ENCODE results near the gene UBXN7. TPM values are rescaled to one million over a fixed set of nuclear protein-coding genes. Genes with fewer than 3 reads are reported as not detected.

The UBXN7 gene
- total and polyA plus RNA-seq, 2 donors (not counting 3 experiments of a cell fraction or from before 2014, with no cell fraction given) = 9.9 to 57.0 TPM

DNA sequence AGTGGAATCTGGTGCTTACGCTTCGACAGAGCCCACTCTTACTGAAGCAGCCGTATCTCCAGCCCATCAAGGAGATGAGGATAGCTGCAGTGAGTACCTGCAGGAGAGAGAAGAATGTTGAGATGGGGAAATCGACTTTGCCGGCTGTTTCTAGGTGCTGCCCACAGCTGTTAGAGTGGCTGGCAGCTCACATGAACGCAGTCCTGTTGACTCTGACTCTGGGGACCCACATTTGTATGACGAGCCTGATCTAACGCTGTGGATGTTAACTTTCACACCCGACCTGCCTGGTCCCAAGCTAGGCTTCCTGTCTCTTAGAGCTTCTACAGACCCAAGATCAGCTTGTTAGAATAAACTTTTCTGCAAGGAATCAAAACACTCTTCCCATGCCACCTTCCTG is 105.3 kb downstream of the UBXN7 start:
- ChIA-PET CTCF (no interaction called here), POLR2A (no interaction called here)
- dilution Hi-C loops (cut with MboI; ENCODE audit: extremely low pct_ligation_motif_present, low sequenced_read_pairs) = no loop called here
- TF ChIP-seq POLR2AphosphoS5 (IDR thresholded peaks at IDR 0.05; ENCODE audit: insufficient read depth, low read depth, low read length) (no peak), JUN (IDR thresholded peaks at IDR 0.05; ENCODE audit: borderline replicate concordance, insufficient read depth, insufficient read length, low read depth) (no peak), GATA2 (IDR thresholded peaks at IDR 0.05; ENCODE audit: insufficient read depth, insufficient read length, low read depth, low read length) (no peak), POLR2A (IDR thresholded peaks at IDR 0.05; ENCODE audit: low read depth, low read length) (no peak), MYC (IDR thresholded peaks at IDR 0.05; ENCODE audit: low read depth, low read length) (no peak), EZH2 (IDR thresholded peaks at IDR 0.05; ENCODE audit: borderline replicate concordance, low read depth, low read length, severe bottlenecking) (no peak), FOS (IDR thresholded peaks at IDR 0.05; ENCODE audit: borderline replicate concordance, insufficient read depth, low read length) (no peak)
- TF ChIP-seq, protein P1, sequence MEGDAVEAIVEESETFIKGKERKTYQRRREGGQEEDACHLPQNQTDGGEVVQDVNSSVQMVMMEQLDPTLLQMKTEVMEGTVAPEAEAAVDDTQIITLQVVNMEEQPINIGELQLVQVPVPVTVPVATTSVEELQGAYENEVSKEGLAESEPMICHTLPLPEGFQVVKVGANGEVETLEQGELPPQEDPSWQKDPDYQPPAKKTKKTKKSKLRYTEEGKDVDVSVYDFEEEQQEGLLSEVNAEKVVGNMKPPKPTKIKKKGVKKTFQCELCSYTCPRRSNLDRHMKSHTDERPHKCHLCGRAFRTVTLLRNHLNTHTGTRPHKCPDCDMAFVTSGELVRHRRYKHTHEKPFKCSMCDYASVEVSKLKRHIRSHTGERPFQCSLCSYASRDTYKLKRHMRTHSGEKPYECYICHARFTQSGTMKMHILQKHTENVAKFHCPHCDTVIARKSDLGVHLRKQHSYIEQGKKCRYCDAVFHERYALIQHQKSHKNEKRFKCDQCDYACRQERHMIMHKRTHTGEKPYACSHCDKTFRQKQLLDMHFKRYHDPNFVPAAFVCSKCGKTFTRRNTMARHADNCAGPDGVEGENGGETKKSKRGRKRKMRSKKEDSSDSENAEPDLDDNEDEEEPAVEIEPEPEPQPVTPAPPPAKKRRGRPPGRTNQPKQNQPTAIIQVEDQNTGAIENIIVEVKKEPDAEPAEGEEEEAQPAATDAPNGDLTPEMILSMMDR (IDR thresholded peaks at IDR 0.05; ENCODE audit: extremely low read depth in 1 of 2, insufficient read depth in 1 of 2, low read depth in 1 of 2, low read length in 2 of 2) = no peak
- TF ChIP-seq, protein P2, sequence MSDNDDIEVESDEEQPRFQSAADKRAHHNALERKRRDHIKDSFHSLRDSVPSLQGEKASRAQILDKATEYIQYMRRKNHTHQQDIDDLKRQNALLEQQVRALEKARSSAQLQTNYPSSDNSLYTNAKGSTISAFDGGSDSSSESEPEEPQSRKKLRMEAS (IDR thresholded peaks at IDR 0.05; ENCODE audit: insufficient read depth, insufficient read length) = no peak
- no peak overlapping the region for H2AFZ ChIP-seq (ENCODE audit: low read depth, low read length)
- H3K9me3 ChIP-seq (replicated peaks; ENCODE audit: control insufficient read depth, insufficient read depth, low read length) = no peaks in the 10 kb centered on the region
- no peaks in the 10 kb centered on the region for H3K4me1 ChIP-seq (ENCODE audit: control insufficient read depth, extremely low read depth, insufficient read depth, low read length)
- no TSS peak for BruUV-seq (replicated peaks)
- no peak overlapping the region for H3K4me3 ChIP-seq (replicated peaks in 1 of 3; ENCODE audit: insufficient read depth in 1 of 3, low read depth in 1 of 3, low read length in 3 of 3)
- H3K79me2 ChIP-seq (ENCODE audit: control insufficient read depth, insufficient read depth, low read length) = no peaks in the 10 kb centered on the region
- intact Hi-C loops (cut with micrococcal nuclease) = no loop called here
- H3K9me1 ChIP-seq (replicated peaks; ENCODE audit: control insufficient read depth, extremely low read depth, insufficient read depth, low read length) = no peaks in the 10 kb centered on the region
- H3K36me3 ChIP-seq (ENCODE audit: control insufficient read depth in 2 of 2, extremely low read depth in 1 of 2, insufficient read depth in 2 of 2, low read length in 2 of 2) = no peaks in the 10 kb centered on the region
- no peak overlapping the region for H3K9ac ChIP-seq (replicated peaks; ENCODE audit: extremely low read depth, insufficient read depth, low read length)
- H3K27me3 ChIP-seq (ENCODE audit: control insufficient read depth in 2 of 2, insufficient read depth in 2 of 2, low read length in 2 of 2) = no peaks in the 10 kb centered on the region
- DNase-seq (ENCODE audit: low read depth, low spot score) (no peak), FAIRE-seq (no peak)
- no peak overlapping the region for H3K4me2 ChIP-seq (ENCODE audit: insufficient read depth, low read length)
- no peak overlapping the region for H3K27ac ChIP-seq (ENCODE audit: insufficient read depth, low read depth, low read length)
- H4K20me1 ChIP-seq (replicated peaks; ENCODE audit: control insufficient read depth, extremely low read depth, insufficient read depth, low read length) = no peaks in the 10 kb centered on the region

All from endothelial cell of umbilical vein (primary cell).